HG02588 (cell line): ENCODE data around the gene RAB11B.
"Not testable (repeated sequence)": the region's sequence is repeated elsewhere in the genome, so short reads cannot be mapped to it uniquely, and the experiment has no call there.

ENCODE experiments used
- ATAC-seq: cut with Tn5 transposase; IDR thresholded peaks from one replicate; pipeline ENCODE4 v1.9.1; 2021; ENCODE audit warnings: mild to moderate bottlenecking, moderate library complexity; ENCODE audit not compliant: unreplicated experiment

RAB11B gene

DNA sequence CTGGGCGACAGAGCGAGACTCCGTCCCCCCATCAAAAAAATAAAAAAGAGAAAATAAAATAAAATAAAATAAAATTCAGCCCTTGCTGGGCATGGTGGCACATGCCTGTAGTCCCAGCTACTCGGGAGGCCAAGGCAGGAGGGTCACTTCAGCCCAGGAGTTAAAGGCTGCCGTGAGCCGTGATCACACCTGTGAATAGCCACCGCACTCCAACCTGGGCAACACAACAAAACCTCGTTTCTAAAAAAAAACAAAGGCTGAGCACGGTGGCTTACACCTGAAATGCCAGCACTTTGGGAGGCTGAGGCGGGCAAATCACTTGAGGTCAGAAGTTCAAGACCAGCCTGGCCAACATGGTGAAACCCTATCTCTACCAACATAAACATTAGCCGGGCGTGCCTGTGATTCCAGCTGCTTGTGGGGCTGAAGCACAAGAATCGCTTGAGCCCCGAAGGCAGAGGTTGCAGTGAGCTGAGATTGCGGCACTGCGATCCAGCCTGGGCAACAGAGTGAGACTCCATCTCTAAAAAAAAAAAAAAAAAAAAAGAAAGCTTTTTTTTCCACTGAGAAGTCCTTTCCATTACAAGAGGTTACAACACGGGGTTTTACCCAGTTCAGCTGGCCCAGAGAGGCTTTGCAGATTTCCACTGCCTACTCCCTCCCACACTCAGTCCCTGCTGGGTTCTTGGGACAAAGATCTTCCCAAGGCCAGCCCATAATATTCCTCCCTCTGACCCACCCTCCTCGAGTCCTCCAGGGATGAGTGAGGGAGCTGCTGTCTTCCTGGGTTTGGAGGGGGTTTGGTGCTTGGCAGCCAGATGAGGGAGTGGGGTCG is 19.8 kb upstream of the RAB11B start:
- no peak for ATAC-seq

DNA sequence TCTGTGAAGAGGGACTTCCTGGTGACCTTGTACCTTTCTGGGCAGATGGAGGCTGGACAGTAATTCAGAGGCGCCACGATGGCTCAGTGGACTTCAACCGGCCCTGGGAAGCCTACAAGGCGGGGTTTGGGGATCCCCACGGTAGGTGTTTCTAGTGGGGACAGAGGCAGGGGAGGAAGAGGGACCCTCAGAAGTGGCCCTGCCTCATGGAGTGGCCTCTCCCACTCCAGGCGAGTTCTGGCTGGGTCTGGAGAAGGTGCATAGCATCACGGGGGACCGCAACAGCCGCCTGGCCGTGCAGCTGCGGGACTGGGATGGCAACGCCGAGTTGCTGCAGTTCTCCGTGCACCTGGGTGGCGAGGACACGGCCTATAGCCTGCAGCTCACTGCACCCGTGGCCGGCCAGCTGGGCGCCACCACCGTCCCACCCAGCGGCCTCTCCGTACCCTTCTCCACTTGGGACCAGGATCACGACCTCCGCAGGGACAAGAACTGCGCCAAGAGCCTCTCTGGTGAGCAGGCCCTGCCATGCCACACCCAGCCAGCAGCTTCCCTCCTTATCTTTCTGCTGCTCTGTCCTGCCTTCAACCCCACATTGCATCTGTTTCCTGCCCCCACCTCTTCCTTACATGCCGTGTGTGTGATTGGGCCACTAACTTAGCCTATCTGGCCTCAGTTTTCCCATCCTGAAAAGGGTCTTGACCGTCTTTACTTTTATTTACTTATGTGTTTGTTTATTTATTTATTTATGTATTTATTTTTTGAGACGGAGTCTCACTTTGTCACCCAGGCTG is 19.0 kb upstream of the RAB11B start:
- no peak for ATAC-seq

DNA sequence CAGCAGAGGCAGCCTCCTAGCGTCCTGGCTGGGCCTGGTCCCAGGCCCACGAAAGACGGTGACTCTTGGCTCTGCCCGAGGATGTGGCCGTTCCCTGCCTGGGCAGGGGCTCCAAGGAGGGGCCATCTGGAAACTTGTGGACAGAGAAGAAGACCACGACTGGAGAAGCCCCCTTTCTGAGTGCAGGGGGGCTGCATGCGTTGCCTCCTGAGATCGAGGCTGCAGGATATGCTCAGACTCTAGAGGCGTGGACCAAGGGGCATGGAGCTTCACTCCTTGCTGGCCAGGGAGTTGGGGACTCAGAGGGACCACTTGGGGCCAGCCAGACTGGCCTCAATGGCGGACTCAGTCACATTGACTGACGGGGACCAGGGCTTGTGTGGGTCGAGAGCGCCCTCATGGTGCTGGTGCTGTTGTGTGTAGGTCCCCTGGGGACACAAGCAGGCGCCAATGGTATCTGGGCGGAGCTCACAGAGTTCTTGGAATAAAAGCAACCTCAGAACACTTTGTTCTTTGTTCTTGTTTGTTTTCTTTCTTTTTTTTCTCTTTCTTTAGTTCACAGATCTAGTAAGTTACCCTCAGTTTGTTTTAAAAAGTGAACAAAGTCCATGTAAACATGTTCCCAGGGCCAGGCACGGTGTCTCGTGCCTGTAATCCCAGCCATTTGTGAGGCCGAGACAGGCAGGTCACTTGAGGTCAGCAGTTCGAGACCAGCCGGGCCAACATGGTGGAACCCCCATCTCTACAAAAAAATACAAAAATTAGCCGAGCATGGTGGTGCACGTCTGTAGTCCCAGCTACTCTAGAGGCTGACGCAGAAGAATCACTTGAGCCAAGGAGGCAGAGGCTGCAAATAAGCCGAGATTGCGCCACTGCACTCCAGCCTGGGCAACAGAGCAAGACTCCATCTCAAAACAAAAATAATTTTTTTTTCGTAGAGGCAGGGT is 16.0 kb upstream of the RAB11B start:
- no peak for ATAC-seq

DNA sequence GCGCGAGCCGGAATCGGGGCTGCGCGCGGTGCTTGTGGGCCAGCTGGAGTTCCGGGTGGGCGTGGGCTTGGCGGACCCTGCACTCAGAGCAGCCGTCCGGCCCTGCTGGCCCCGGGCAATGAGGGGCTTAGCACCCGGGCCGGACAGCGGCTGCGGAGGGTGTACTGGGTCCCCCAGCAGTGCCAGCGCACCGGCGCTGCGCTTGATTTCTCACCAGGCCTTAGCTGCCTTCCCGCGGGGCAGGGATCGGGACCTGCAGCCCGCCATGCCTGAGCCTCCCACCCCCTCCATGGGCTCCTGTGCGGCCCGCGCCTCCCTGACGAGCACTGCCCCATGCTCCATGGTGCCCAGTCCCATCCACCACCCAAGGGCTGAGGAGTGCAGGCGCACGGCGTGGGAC is 14.4 kb upstream of the RAB11B start:
- ATAC-seq: not testable (repeated sequence)

- ATAC-seq: not testable (repeated sequence)
Observed at GRCh38 chr19:8376373-8376974, 13.7 kb upstream of the RAB11B start.

GRCh38 chr19:8377598-8377997 is 12.6 kb upstream of the RAB11B start:
- ATAC-seq: no peak

- ATAC-seq: not testable (repeated sequence)
Observed at GRCh38 chr19:8379156-8379891, 10.8 kb upstream of the RAB11B start.

DNA sequence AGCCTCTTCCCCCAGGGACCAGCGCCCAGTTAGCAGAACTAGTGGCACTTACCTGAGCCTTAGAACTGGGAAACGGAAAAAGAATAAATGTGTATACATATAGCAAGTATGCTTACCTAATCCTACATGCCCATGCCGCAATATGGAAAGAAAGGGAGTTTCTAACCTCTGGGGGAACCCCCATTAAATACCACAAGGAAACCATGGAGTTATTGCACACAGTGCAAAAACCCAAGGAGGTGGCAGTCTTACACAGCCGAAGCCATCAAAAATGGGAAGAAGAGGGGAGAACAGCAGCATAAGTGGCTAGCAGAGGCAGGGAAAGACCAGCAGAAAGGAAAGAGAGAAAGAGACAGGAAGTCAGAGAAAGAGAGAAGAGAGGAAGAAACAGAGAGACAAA is 5.6 kb upstream of the RAB11B start:
- not testable (repeated sequence) for ATAC-seq

GRCh38 chr19:8385103-8385502 is 5.1 kb upstream of the RAB11B start:
- ATAC-seq: not testable (repeated sequence)

- not testable (repeated sequence) for ATAC-seq
Observed at GRCh38 chr19:8385566-8385965, 4.6 kb upstream of the RAB11B start.

- ATAC-seq: not testable (repeated sequence)
Observed at GRCh38 chr19:8386419-8386818, 3.7 kb upstream of the RAB11B start.

GRCh38 chr19:8386990-8387389 is 3.2 kb upstream of the RAB11B start:
- ATAC-seq: no peak

- ATAC-seq: no peak
Observed at GRCh38 chr19:8387688-8388611, 2.2 kb upstream of the RAB11B start.

DNA sequence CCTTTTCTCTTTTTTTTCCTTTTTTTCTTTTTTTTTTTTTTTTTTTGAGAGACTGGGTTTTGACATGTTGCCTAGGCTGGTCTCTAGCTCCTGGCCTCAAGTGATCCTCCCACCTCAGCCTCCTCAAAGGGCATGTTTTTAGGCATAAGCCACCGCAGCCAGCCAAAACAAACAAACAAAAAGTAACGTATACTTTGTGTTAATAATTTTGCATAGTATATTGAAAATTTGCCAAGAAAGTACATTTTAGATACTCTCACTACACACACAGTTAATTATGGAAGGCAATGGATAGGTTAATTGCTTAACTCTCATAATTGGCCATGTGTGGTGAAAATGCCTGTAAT is 1.6 kb upstream of the RAB11B start:
- ATAC-seq: no peak

GRCh38 chr19:8390617-8390981 is 439 bp downstream of the RAB11B start:
- peak; percentile 35 for ATAC-seq

- no peak for ATAC-seq
Observed at GRCh38 chr19:8391198-8392016, 1.2 kb downstream of the RAB11B start.

GRCh38 chr19:8392017-8392591 is 1.9 kb downstream of the RAB11B start:
- no peak for ATAC-seq
